Activated T-helper 17 cell treated with anti-CD3 and anti-CD28 coated beads, Interleukin-2, amount 50 U/mL, for 72 hours (primary cell): ENCODE results near the gene HHLA2. TPM values are rescaled to one million over a fixed set of nuclear protein-coding genes. Genes with fewer than 3 reads are reported as not detected.

ENCODE experiments used
- ATAC-seq: fragments of 150-1000 bp; cut with Tn5 transposase; replicated peaks from 2 replicates; pipeline ENCODE4 v1.10.0; 2021; ENCODE audit warnings: mild to moderate bottlenecking, moderate library complexity
- H3K27ac Mint-ChIP-seq: one replicate; pipeline ENCODE4 v1.8.0; 2022; ENCODE audit warnings: mixed read lengths
- H3K27me3 Mint-ChIP-seq: one replicate; pipeline ENCODE4 v1.8.0; 2022; ENCODE audit warnings: mixed read lengths
- H3K36me3 Mint-ChIP-seq: one replicate; pipeline ENCODE4 v1.8.0; 2022; ENCODE audit warnings: low read depth, mild to moderate bottlenecking, mixed read lengths
- H3K4me1 Mint-ChIP-seq: one replicate; pipeline ENCODE4 v1.8.0; 2022; ENCODE audit warnings: mixed read lengths
- H3K4me3 Mint-ChIP-seq: one replicate; pipeline ENCODE4 v1.8.0; 2022; ENCODE audit warnings: mild to moderate bottlenecking, mixed read lengths
- H3K9me3 Mint-ChIP-seq: one replicate; pipeline ENCODE4 v1.8.0; 2022; ENCODE audit warnings: mixed read lengths
- total RNA-seq, 2 donors: library from RNA; stranded (reverse); gene quantifications; one replicate each; pipeline ENCODE4 v1.2.3, GENCODE V29; 2022

Gene HHLA2
- total RNA-seq, 2 donors from 2014 or later, result 1.3 to 2.0 TPM

GRCh38 chr3:108381529-108382140, 85.3 kb downstream of the HHLA2 start:
- no peaks in the 10 kb centered on the region for H3K27me3 Mint-ChIP-seq
- no peaks in the 10 kb centered on the region for H3K4me1 Mint-ChIP-seq
- H3K9me3 Mint-ChIP-seq, result no peaks in the 10 kb centered on the region
- no peak for ATAC-seq
- H3K27ac Mint-ChIP-seq, result no peak overlapping the region
- no peak overlapping the region for H3K4me3 Mint-ChIP-seq
- H3K36me3 Mint-ChIP-seq, result no peaks in the 10 kb centered on the region

- H3K9me3 Mint-ChIP-seq, result no peaks in the 10 kb centered on the region
- no peak overlapping the region for H3K27ac Mint-ChIP-seq
- no peaks in the 10 kb centered on the region for H3K27me3 Mint-ChIP-seq
- no peaks in the 10 kb centered on the region for H3K36me3 Mint-ChIP-seq
- ATAC-seq, result no peak
- peaks cover 6% of the 10 kb centered on the region for H3K4me1 Mint-ChIP-seq
- H3K4me3 Mint-ChIP-seq, result no peak overlapping the region
Observed at GRCh38 chr3:108383306-108383705, 87.0 kb downstream of the HHLA2 start.

- peaks cover 9% of the 10 kb centered on the region for H3K4me1 Mint-ChIP-seq
- peaks cover 9% of the 10 kb centered on the region for H3K27me3 Mint-ChIP-seq
- peak overlapping the region; percentile 29 for H3K27ac Mint-ChIP-seq
- H3K36me3 Mint-ChIP-seq, result no peaks in the 10 kb centered on the region
- no peaks in the 10 kb centered on the region for H3K9me3 Mint-ChIP-seq
- no peak for ATAC-seq
- no peak overlapping the region for H3K4me3 Mint-ChIP-seq
Observed at GRCh38 chr3:108387063-108387462, 90.7 kb downstream of the HHLA2 start.

- Mint-ChIP-seq H3K27ac (peak overlapping the region; percentile 55), H3K36me3 (no peaks in the 10 kb centered on the region), H3K27me3 (peaks cover 10% of the 10 kb centered on the region), H3K4me3 (peak overlapping the region; percentile 20), H3K9me3 (no peaks in the 10 kb centered on the region), H3K4me1 (peaks cover 9% of the 10 kb centered on the region)
- peak; percentile 89 for ATAC-seq
Observed at GRCh38 chr3:108388136-108389132, 92.1 kb downstream of the HHLA2 start.

- Mint-ChIP-seq H3K27me3 (peaks cover 10% of the 10 kb centered on the region), H3K36me3 (no peaks in the 10 kb centered on the region), H3K9me3 (no peaks in the 10 kb centered on the region), H3K4me3 (no peak overlapping the region), H3K27ac (no peak overlapping the region), H3K4me1 (peaks cover 9% of the 10 kb centered on the region)
- ATAC-seq, result no peak
Observed at GRCh38 chr3:108389372-108389771, 93.0 kb downstream of the HHLA2 start.

GRCh38 chr3:108391917-108392593, 95.7 kb downstream of the HHLA2 start:
- ATAC-seq, result no peak
- H3K4me1 Mint-ChIP-seq, result peaks cover 9% of the 10 kb centered on the region
- no peak overlapping the region for H3K27ac Mint-ChIP-seq
- no peak overlapping the region for H3K4me3 Mint-ChIP-seq
- no peaks in the 10 kb centered on the region for H3K36me3 Mint-ChIP-seq
- peaks cover 10% of the 10 kb centered on the region for H3K27me3 Mint-ChIP-seq
- H3K9me3 Mint-ChIP-seq, result no peaks in the 10 kb centered on the region

- peaks cover 3% of the 10 kb centered on the region for H3K4me1 Mint-ChIP-seq
- peaks cover 12% of the 10 kb centered on the region for H3K27me3 Mint-ChIP-seq
- no peak for ATAC-seq
- H3K36me3 Mint-ChIP-seq, result no peaks in the 10 kb centered on the region
- no peaks in the 10 kb centered on the region for H3K9me3 Mint-ChIP-seq
- no peak overlapping the region for H3K27ac Mint-ChIP-seq
- H3K4me3 Mint-ChIP-seq, result no peak overlapping the region
Observed at GRCh38 chr3:108393128-108393900, 97.0 kb downstream of the HHLA2 start.

GRCh38 chr3:108394016-108394415, 97.7 kb downstream of the HHLA2 start:
- H3K27ac Mint-ChIP-seq, result no peak overlapping the region
- no peaks in the 10 kb centered on the region for H3K36me3 Mint-ChIP-seq
- peaks cover 12% of the 10 kb centered on the region for H3K27me3 Mint-ChIP-seq
- no peaks in the 10 kb centered on the region for H3K9me3 Mint-ChIP-seq
- ATAC-seq, result no peak
- H3K4me3 Mint-ChIP-seq, result no peak overlapping the region
- H3K4me1 Mint-ChIP-seq, result no peaks in the 10 kb centered on the region

- no peak for ATAC-seq
- Mint-ChIP-seq H3K4me1 (no peaks in the 10 kb centered on the region), H3K4me3 (no peak overlapping the region), H3K27me3 (peaks cover 12% of the 10 kb centered on the region), H3K36me3 (no peaks in the 10 kb centered on the region), H3K9me3 (peaks cover 1% of the 10 kb centered on the region), H3K27ac (no peak overlapping the region)
Observed at GRCh38 chr3:108394563-108394962, 98.2 kb downstream of the HHLA2 start.

GRCh38 chr3:108396336-108396735, 100.0 kb downstream of the HHLA2 start:
- ATAC-seq, result no peak
- Mint-ChIP-seq H3K9me3 (peaks cover 3% of the 10 kb centered on the region), H3K36me3 (no peaks in the 10 kb centered on the region)

GRCh38 chr3:108398510-108398909, 102.2 kb downstream of the HHLA2 start:
- no peak overlapping the region for H3K27ac Mint-ChIP-seq
- peaks cover 3% of the 10 kb centered on the region for H3K9me3 Mint-ChIP-seq

More at GRCh38 chr3:108396336-108396735, 100.0 kb downstream of the HHLA2 start:
- H3K4me3 Mint-ChIP-seq, result no peak overlapping the region
- peaks cover 7% of the 10 kb centered on the region for H3K27me3 Mint-ChIP-seq
- no peaks in the 10 kb centered on the region for H3K4me1 Mint-ChIP-seq
- H3K27ac Mint-ChIP-seq, result no peak overlapping the region

GRCh38 chr3:108401836-108402235, 105.5 kb downstream of the HHLA2 start:
- Mint-ChIP-seq H3K27ac (no peak overlapping the region), H3K4me3 (no peak overlapping the region), H3K36me3 (no peaks in the 10 kb centered on the region), H3K4me1 (no peaks in the 10 kb centered on the region), H3K27me3 (peaks cover 3% of the 10 kb centered on the region), H3K9me3 (peaks cover 3% of the 10 kb centered on the region)
- ATAC-seq, result no peak

More at GRCh38 chr3:108398510-108398909, 102.2 kb downstream of the HHLA2 start:
- Mint-ChIP-seq H3K27me3 (peaks cover 3% of the 10 kb centered on the region), H3K4me3 (no peak overlapping the region), H3K4me1 (no peaks in the 10 kb centered on the region), H3K36me3 (no peaks in the 10 kb centered on the region)
- no peak for ATAC-seq

GRCh38 chr3:108403198-108403597, 106.8 kb downstream of the HHLA2 start:
- H3K4me3 Mint-ChIP-seq, result no peak overlapping the region
- H3K27ac Mint-ChIP-seq, result no peak overlapping the region
- H3K4me1 Mint-ChIP-seq, result no peaks in the 10 kb centered on the region
- H3K27me3 Mint-ChIP-seq, result no peaks in the 10 kb centered on the region
- ATAC-seq, result no peak
- peaks cover 3% of the 10 kb centered on the region for H3K9me3 Mint-ChIP-seq
- no peaks in the 10 kb centered on the region for H3K36me3 Mint-ChIP-seq
